GM21619 (cell line): Measurements from ENCODE around the gene SELPLG.
"Not testable (repeated sequence)": the region's sequence is repeated elsewhere in the genome, so short reads cannot be mapped to it uniquely, and the experiment has no call there.

Source experiments
- ATAC-seq: cut with Tn5 transposase; IDR thresholded peaks from one replicate; pipeline ENCODE4 v1.9.1; 2021; ENCODE audit not compliant: unreplicated experiment

The SELPLG gene

GRCh38 chr12:108592033-108592909 is 41.4 kb downstream of the SELPLG start:
- no peak for ATAC-seq

- ATAC-seq: no peak
Observed at GRCh38 chr12:108591267-108591980, 42.3 kb downstream of the SELPLG start.

GRCh38 chr12:108590463-108590862 is 43.2 kb downstream of the SELPLG start:
- ATAC-seq: not testable (repeated sequence)

- no peak for ATAC-seq
Observed at GRCh38 chr12:108589840-108590229, 43.9 kb downstream of the SELPLG start.

- no peak for ATAC-seq
Observed at GRCh38 chr12:108589028-108589839, 44.5 kb downstream of the SELPLG start.

GRCh38 chr12:108587826-108588225 is 45.9 kb downstream of the SELPLG start:
- no peak for ATAC-seq

GRCh38 chr12:108586306-108586705 is 47.4 kb downstream of the SELPLG start:
- ATAC-seq: no peak

GRCh38 chr12:108585864-108586263 is 47.8 kb downstream of the SELPLG start:
- no peak for ATAC-seq

GRCh38 chr12:108584456-108585065 is 49.1 kb downstream of the SELPLG start:
- no peak for ATAC-seq

- no peak for ATAC-seq
Observed at GRCh38 chr12:108583991-108584390, 49.7 kb downstream of the SELPLG start.

- ATAC-seq: no peak
Observed at GRCh38 chr12:108582978-108583770, 50.5 kb downstream of the SELPLG start.

- ATAC-seq: no peak
Observed at GRCh38 chr12:108582509-108582908, 51.2 kb downstream of the SELPLG start.

GRCh38 chr12:108581311-108582227 is 52.1 kb downstream of the SELPLG start:
- no peak for ATAC-seq

- ATAC-seq: no peak
Observed at GRCh38 chr12:108580531-108580930, 53.2 kb downstream of the SELPLG start.

- ATAC-seq: no peak
Observed at GRCh38 chr12:108578813-108579212, 54.9 kb downstream of the SELPLG start.

- ATAC-seq: no peak
Observed at GRCh38 chr12:108578264-108578663, 55.4 kb downstream of the SELPLG start.

GRCh38 chr12:108577458-108577857 is 56.2 kb downstream of the SELPLG start:
- no peak for ATAC-seq

GRCh38 chr12:108576660-108577234 is 56.9 kb downstream of the SELPLG start:
- ATAC-seq: no peak
